Endothelial cell of umbilical vein (primary cell): ENCODE measurements around the gene AKAP1. TPM values are rescaled to one million over a fixed set of nuclear protein-coding genes. Genes with fewer than 3 reads are reported as not detected.

Experiments
- BruUV-seq: library from RNA; stranded (reverse); fragments of 400-500 nt; replicated peaks from 2 replicates; lab custom pipeline; 2021; lab: Mats Ljungman, UMichigan
- CTCF ChIA-PET: fragments of 300-600, 350-600 bp; sonication (Branson Sonifier 250); formaldehyde crosslinking; loops from one replicate; lab custom pipeline; 2021; ENCODE audit warnings: antibody characterized with exemption, inconsistent platforms; lab: Charles Lee
- POLR2A ChIA-PET: fragments of 300-600, 350-600 bp; sonication (Branson Sonifier 250); formaldehyde crosslinking; loops from one replicate; lab custom pipeline; 2021; ENCODE audit warnings: antibody characterized with exemption, inconsistent platforms; lab: Charles Lee
- DNase-seq: peaks from one replicate; pipeline ENCODE4 v3.0.0-alpha.2; 2011; ENCODE audit warnings: low read depth, low spot score
- FAIRE-seq: peaks from 2 replicates; lab custom pipeline; 2011; peaks lifted over from hg19 to GRCh38; lab: Jason Lieb, UNC
- H2AFZ ChIP-seq: 2 replicates; pipeline ENCODE4 v1.6.0; 2012; ENCODE audit warnings: low read depth, low read length, control low read depth, inconsistent platforms
- H3K27ac ChIP-seq: 2 replicates; pipeline ENCODE4 v1.5.1; 2011; ENCODE audit warnings: low read depth, mild to moderate bottlenecking, control low read depth, low read length, moderate library complexity; ENCODE audit not compliant: insufficient read depth
- H3K27me3 ChIP-seq, 2 experiments: 2 replicates each; pipeline versions ENCODE4 v1.6.0 to v1.6.1; 2011; ENCODE audit warnings: low read length in 2 of 2, mixed read lengths in 1 of 2; ENCODE audit not compliant: control insufficient read depth in 2 of 2, insufficient read depth in 2 of 2
- H3K36me3 ChIP-seq, 2 experiments: 2 replicates in 1 of 2; 3 replicates in 1 of 2; pipeline ENCODE4 v1.5.1; 2011; ENCODE audit warnings: low read length in 2 of 2, mild to moderate bottlenecking in 1 of 2, moderate library complexity in 1 of 2; ENCODE audit not compliant: control insufficient read depth in 2 of 2, insufficient read depth in 2 of 2; ENCODE audit errors: extremely low read depth in 1 of 2
- H3K4me1 ChIP-seq: 3 replicates; pipeline ENCODE4 v1.5.1; 2011; ENCODE audit warnings: mild to moderate bottlenecking, low read length; ENCODE audit not compliant: control insufficient read depth, insufficient read depth; ENCODE audit errors: extremely low read depth
- H3K4me2 ChIP-seq: 2 replicates; pipeline ENCODE4 v1.6.1; 2011; ENCODE audit warnings: low read length, control low read depth, mixed read lengths; ENCODE audit not compliant: insufficient read depth
- H3K4me3 ChIP-seq, 3 experiments: fragments of 200-600 bp in 1 of 3; sonication (generic), shearing (Covaris generic) in 1 of 3; replicated peaks in 1 of 3; 2 replicates each; pipeline ENCODE4 v1.5.1; 2011 to 2016; ENCODE audit warnings: control low read depth in 3 of 3, low read length in 3 of 3, mild to moderate bottlenecking in 2 of 3, inconsistent platforms in 1 of 3, low read depth in 1 of 3, moderate library complexity in 1 of 3; ENCODE audit not compliant: insufficient read depth in 1 of 3
- H3K79me2 ChIP-seq: 2 replicates; pipeline ENCODE4 v1.6.0; 2012; ENCODE audit warnings: low read length, inconsistent platforms; ENCODE audit not compliant: control insufficient read depth, insufficient read depth
- H3K9ac ChIP-seq: replicated peaks from 2 replicates; pipeline ENCODE3; 2011; ENCODE audit warnings: low read length, control low read depth; ENCODE audit not compliant: insufficient read depth; ENCODE audit errors: extremely low read depth
- H3K9me1 ChIP-seq: replicated peaks from 3 replicates; pipeline ENCODE4 v1.6.0; 2011; ENCODE audit warnings: mild to moderate bottlenecking, low read length; ENCODE audit not compliant: control insufficient read depth, insufficient read depth; ENCODE audit errors: extremely low read depth
- H3K9me3 ChIP-seq: replicated peaks from 2 replicates; pipeline ENCODE4 v1.5.1; 2012; ENCODE audit warnings: low read length, inconsistent platforms; ENCODE audit not compliant: control insufficient read depth, insufficient read depth
- H4K20me1 ChIP-seq: replicated peaks from 2 replicates; pipeline ENCODE3; 2011; ENCODE audit warnings: mild to moderate bottlenecking, low read length; ENCODE audit not compliant: control insufficient read depth, insufficient read depth; ENCODE audit errors: extremely low read depth
- CTCF ChIP-seq, 2 donors: IDR thresholded peaks; 1 replicate in 1 of 2; 2 replicates in 1 of 2; pipeline ENCODE4 v1.5.1; 2011; ENCODE audit warnings: low read length in 2 of 2, mild to moderate bottlenecking in 2 of 2, moderate library complexity in 2 of 2, control low read depth in 1 of 2, inconsistent platforms in 1 of 2, low read depth in 1 of 2; ENCODE audit not compliant: insufficient read depth in 1 of 2; ENCODE audit errors: extremely low read depth in 1 of 2
- EZH2 ChIP-seq: IDR thresholded peaks from 2 replicates; pipeline ENCODE4 v1.6.1; 2012; ENCODE audit warnings: borderline replicate concordance, low read depth, mild to moderate bottlenecking, moderate library complexity, low read length, inconsistent platforms; ENCODE audit not compliant: severe bottlenecking
- FOS ChIP-seq: IDR thresholded peaks from 2 replicates; pipeline ENCODE4 v1.6.1; 2011; ENCODE audit warnings: mild to moderate bottlenecking, low read length, moderate library complexity, borderline replicate concordance; ENCODE audit not compliant: insufficient read depth
- GATA2 ChIP-seq: IDR thresholded peaks from 2 replicates; pipeline ENCODE4 v1.7.0; 2011; ENCODE audit warnings: low read depth, mild to moderate bottlenecking, moderate library complexity, mixed read lengths, low read length; ENCODE audit not compliant: insufficient read length, insufficient read depth
- JUN ChIP-seq: IDR thresholded peaks from 2 replicates; pipeline ENCODE4 v1.6.1; 2011; ENCODE audit warnings: borderline replicate concordance, low read depth; ENCODE audit not compliant: insufficient read length, insufficient read depth
- MYC ChIP-seq: IDR thresholded peaks from one replicate; pipeline ENCODE4 v1.6.1; 2011; ENCODE audit warnings: mild to moderate bottlenecking, low read depth, low read length
- POLR2A ChIP-seq: IDR thresholded peaks from 2 replicates; pipeline ENCODE4 v1.6.1; 2012; ENCODE audit warnings: low read depth, mild to moderate bottlenecking, control low read depth, low read length
- POLR2AphosphoS5 ChIP-seq: IDR thresholded peaks from 2 replicates; pipeline ENCODE4 v1.6.1; 2012; ENCODE audit warnings: low read depth, mild to moderate bottlenecking, control low read depth, low read length, moderate library complexity; ENCODE audit not compliant: insufficient read depth
- dilution Hi-C: fragments of 300-500 bp; cut with MboI; formaldehyde crosslinking; loops from one replicate; pipeline ENCODE4 v1.15.0; 2019; ENCODE audit warnings: low sequenced_read_pairs; ENCODE audit not compliant: extremely low pct_ligation_motif_present
- intact Hi-C: fragments of 100-400 bp; cut with micrococcal nuclease; formaldehyde crosslinking; loops from one replicate; pipeline ENCODE4 v1.10.0; 2022
- polyA plus RNA-seq, 4 experiments: library from polyadenylated mRNA; depleted of rRNA in 3 of 4; stranded (reverse) in 3 of 4; unstranded in 1 of 4; fragments of >200 nt; gene quantifications; 2 replicates each; pipeline versions ENCODE4 v1.2.1 to v1.2.3, GENCODE V29; 2011 to 2012; ENCODE audit warnings: missing spikeins in 1 of 4
- total RNA-seq: library from RNA; stranded (reverse); gene quantifications from 2 replicates; pipeline ENCODE4 v1.2.3, GENCODE V29; 2021
- TF ChIP-seq, protein P1 (sequence below): IDR thresholded peaks from 2 replicates; pipeline ENCODE4 v1.6.1; 2011; ENCODE audit not compliant: insufficient read depth, insufficient read length

The AKAP1 gene
- total and polyA plus RNA-seq, 2 donors (not counting 3 experiments of a cell fraction or from before 2014, with no cell fraction given) = 20.9 to 27.7 TPM

- no TSS peak for BruUV-seq
- FAIRE-seq (no peak), DNase-seq (no peak)
- H3K4me2 ChIP-seq = no peak overlapping the region
- no peak overlapping the region for H3K27ac ChIP-seq
- ChIA-PET POLR2A (no interaction called here), CTCF (interaction anchor here (0.6 to 1.3 kb wide), 3 partner anchors 9 to 443 kb away, joined by 3 to 4 read pairs (median 3); no protein-coding TSS in a partner anchor)
- H3K4me3 ChIP-seq = no peak overlapping the region
- no peaks in the 10 kb centered on the region for H3K9me3 ChIP-seq
- H3K36me3 ChIP-seq = no peaks in the 10 kb centered on the region
- dilution Hi-C loops = no loop called here
- H3K27me3 ChIP-seq = peaks cover 4 to 7% of the 10 kb centered on the region in 2 experiments
- no peaks in the 10 kb centered on the region for H4K20me1 ChIP-seq
- H3K4me1 ChIP-seq = no peaks in the 10 kb centered on the region
- no peaks in the 10 kb centered on the region for H3K79me2 ChIP-seq
- no peak overlapping the region for H2AFZ ChIP-seq
- no peak overlapping the region for H3K9ac ChIP-seq
- intact Hi-C loops = no loop called here
- H3K9me1 ChIP-seq = no peaks in the 10 kb centered on the region
- TF ChIP-seq FOS (no peak), POLR2AphosphoS5 (no peak), EZH2 (no peak), POLR2A (no peak), JUN (no peak), MYC (no peak), CTCF (IDR thresholded peaks at IDR 0.05; ENCODE audit: extremely low read depth in 1 of 2, insufficient read depth in 1 of 2, low read depth in 1 of 2, low read length in 2 of 2) (no peak), GATA2 (no peak)
- TF ChIP-seq, protein P1, sequence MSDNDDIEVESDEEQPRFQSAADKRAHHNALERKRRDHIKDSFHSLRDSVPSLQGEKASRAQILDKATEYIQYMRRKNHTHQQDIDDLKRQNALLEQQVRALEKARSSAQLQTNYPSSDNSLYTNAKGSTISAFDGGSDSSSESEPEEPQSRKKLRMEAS = no peak
Observed at GRCh38 chr17:57035971-57036481, 49.0 kb upstream of the AKAP1 start.
